ENCODE results near the gene NEDD4L.

Gene NEDD4L

GRCh38 chr18:58038063-58038462 is 6.0 kb upstream of the NEDD4L start:
- peak; percentile 15 for DNase-seq (ENCODE audit: low read depth)
- no peak overlapping the region for H3K4me3 ChIP-seq (ENCODE audit: low read depth, low read length)
- no peak for TF ChIP-seq CTCF (IDR thresholded peaks at IDR 0.05; ENCODE audit: low read depth, low read length)
- no peak for TF ChIP-seq MAX (IDR thresholded peaks at IDR 0.05; ENCODE audit: low read depth, low read length)
- TF ChIP-seq POLR2A (IDR thresholded peaks at IDR 0.05; ENCODE audit: extremely low read depth, insufficient read length), result no peak
- TF ChIP-seq MYC (IDR thresholded peaks at IDR 0.05; ENCODE audit: low read depth, low read length), result no peak

GRCh38 chr18:58041633-58042032 is 2.4 kb upstream of the NEDD4L start:
- no peak overlapping the region for H3K4me3 ChIP-seq (ENCODE audit: low read depth, low read length)
- DNase-seq (ENCODE audit: low read depth), result peak; percentile 48
- no peak for TF ChIP-seq POLR2A (IDR thresholded peaks at IDR 0.05; ENCODE audit: extremely low read depth, insufficient read length)
- TF ChIP-seq MAX (IDR thresholded peaks at IDR 0.05; ENCODE audit: low read depth, low read length), result no peak
- no peak for TF ChIP-seq CTCF (IDR thresholded peaks at IDR 0.05; ENCODE audit: low read depth, low read length)
- TF ChIP-seq MYC (IDR thresholded peaks at IDR 0.05; ENCODE audit: low read depth, low read length), result no peak

- peak overlapping the region; percentile 33 for H3K4me3 ChIP-seq (ENCODE audit: low read depth, low read length)
- DNase-seq (ENCODE audit: low read depth), result peak; percentile 12
- TF ChIP-seq MYC (IDR thresholded peaks at IDR 0.05; ENCODE audit: low read depth, low read length) (no peak), MAX (IDR thresholded peaks at IDR 0.05; ENCODE audit: low read depth, low read length) (no peak), POLR2A (IDR thresholded peaks at IDR 0.05; ENCODE audit: extremely low read depth, insufficient read length) (no peak), CTCF (IDR thresholded peaks at IDR 0.05; ENCODE audit: low read depth, low read length) (no peak)
Measured at GRCh38 chr18:58042826-58043490, 1.1 kb upstream of the NEDD4L start.

- H3K4me3 ChIP-seq (ENCODE audit: low read depth, low read length), result peak overlapping the region; percentile 50
- peak; percentile 61 for DNase-seq (ENCODE audit: low read depth)
- TF ChIP-seq MYC (IDR thresholded peaks at IDR 0.05; ENCODE audit: low read depth, low read length) (no peak), POLR2A (IDR thresholded peaks at IDR 0.05; ENCODE audit: extremely low read depth, insufficient read length) (no peak), MAX (IDR thresholded peaks at IDR 0.05; ENCODE audit: low read depth, low read length) (no peak), CTCF (IDR thresholded peaks at IDR 0.05; ENCODE audit: low read depth, low read length) (no peak)
Measured at GRCh38 chr18:58044370-58045241, 580 bp downstream of the NEDD4L start.

- peak overlapping the region; percentile 50 for H3K4me3 ChIP-seq (ENCODE audit: low read depth, low read length)
- TF ChIP-seq MYC (IDR thresholded peaks at IDR 0.05; ENCODE audit: low read depth, low read length), result no peak
- TF ChIP-seq MAX (IDR thresholded peaks at IDR 0.05; ENCODE audit: low read depth, low read length), result no peak
- no peak for TF ChIP-seq CTCF (IDR thresholded peaks at IDR 0.05; ENCODE audit: low read depth, low read length)
- no peak for TF ChIP-seq POLR2A (IDR thresholded peaks at IDR 0.05; ENCODE audit: extremely low read depth, insufficient read length)
- peak; percentile 7 for DNase-seq (ENCODE audit: low read depth)
Measured at GRCh38 chr18:58045242-58046092, 1.4 kb downstream of the NEDD4L start.
